ENCODE data around the gene PTPN4. TPM values are rescaled to one million over a fixed set of nuclear protein-coding genes. Genes with fewer than 3 reads are reported as not detected.

PTPN4 gene
- total and polyA plus RNA-seq, 2 donors (not counting 3 experiments of a cell fraction or from before 2014, with no cell fraction given), result 6.8 to 29.6 TPM

DNA sequence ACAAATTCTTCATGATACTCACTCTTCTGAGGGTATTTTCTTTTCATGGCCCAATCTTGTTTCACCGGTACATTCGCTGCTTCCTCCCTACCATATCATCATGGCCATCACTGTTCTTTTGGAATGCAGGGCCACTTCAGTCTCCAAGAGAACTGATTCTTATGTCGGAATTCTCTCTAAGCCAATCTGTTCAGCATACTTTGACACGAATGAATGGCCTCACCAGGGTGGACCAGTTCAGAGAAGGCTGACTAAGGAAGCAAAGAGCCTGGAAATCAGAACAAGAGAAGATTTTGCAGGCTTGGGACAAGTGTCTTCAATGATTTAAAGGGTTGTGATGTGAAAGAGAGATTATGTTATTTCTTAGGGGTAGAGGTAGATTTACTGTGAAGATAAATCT is 248.1 kb downstream of the PTPN4 start:
- Histone ChIP-seq H3K4me1 (ENCODE audit: control insufficient read depth, extremely low read depth, insufficient read depth, low read length) (peaks cover 6% of the 10 kb centered on the region), H4K20me1 (replicated peaks; ENCODE audit: control insufficient read depth, extremely low read depth, insufficient read depth, low read length) (no peaks in the 10 kb centered on the region), H3K9me1 (replicated peaks; ENCODE audit: control insufficient read depth, extremely low read depth, insufficient read depth, low read length) (no peaks in the 10 kb centered on the region), H3K4me2 (ENCODE audit: insufficient read depth, low read length) (no peak overlapping the region), H3K27ac (ENCODE audit: insufficient read depth, low read depth, low read length) (no peak overlapping the region), H3K4me3 (replicated peaks in 1 of 3; ENCODE audit: insufficient read depth in 1 of 3, low read depth in 1 of 3, low read length in 3 of 3) (no peak overlapping the region), H2AFZ (ENCODE audit: low read depth, low read length) (no peak overlapping the region), H3K79me2 (ENCODE audit: control insufficient read depth, insufficient read depth, low read length) (no peaks in the 10 kb centered on the region), H3K9ac (replicated peaks; ENCODE audit: extremely low read depth, insufficient read depth, low read length) (no peak overlapping the region), H3K9me3 (replicated peaks; ENCODE audit: control insufficient read depth, insufficient read depth, low read length) (no peaks in the 10 kb centered on the region), H3K36me3 (ENCODE audit: control insufficient read depth in 2 of 2, extremely low read depth in 1 of 2, insufficient read depth in 2 of 2, low read length in 2 of 2) (no peaks in the 10 kb centered on the region), H3K27me3 (ENCODE audit: control insufficient read depth in 2 of 2, insufficient read depth in 2 of 2, low read length in 2 of 2) (no peaks in the 10 kb centered on the region)
- DNase-seq (ENCODE audit: low read depth, low spot score) (no peak), FAIRE-seq (no peak)
- intact Hi-C loops (cut with micrococcal nuclease) (no loop called here), dilution Hi-C loops (cut with MboI; ENCODE audit: extremely low pct_ligation_motif_present, low sequenced_read_pairs) (no loop called here)
- BruUV-seq (replicated peaks), result no TSS peak
- POLR2A ChIA-PET, result no interaction called here
- CTCF ChIA-PET, result no interaction called here
- TF ChIP-seq EZH2 (IDR thresholded peaks at IDR 0.05; ENCODE audit: borderline replicate concordance, low read depth, low read length, severe bottlenecking), result no peak
- TF ChIP-seq MYC (IDR thresholded peaks at IDR 0.05; ENCODE audit: low read depth, low read length), result no peak
- no peak for TF ChIP-seq POLR2A (IDR thresholded peaks at IDR 0.05; ENCODE audit: low read depth, low read length)
- TF ChIP-seq, protein P1, sequence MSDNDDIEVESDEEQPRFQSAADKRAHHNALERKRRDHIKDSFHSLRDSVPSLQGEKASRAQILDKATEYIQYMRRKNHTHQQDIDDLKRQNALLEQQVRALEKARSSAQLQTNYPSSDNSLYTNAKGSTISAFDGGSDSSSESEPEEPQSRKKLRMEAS (IDR thresholded peaks at IDR 0.05; ENCODE audit: insufficient read depth, insufficient read length), result no peak
- TF ChIP-seq GATA2 (IDR thresholded peaks at IDR 0.05; ENCODE audit: insufficient read depth, insufficient read length, low read depth, low read length), result no peak
- no peak for TF ChIP-seq POLR2AphosphoS5 (IDR thresholded peaks at IDR 0.05; ENCODE audit: insufficient read depth, low read depth, low read length)
- TF ChIP-seq, protein P2, sequence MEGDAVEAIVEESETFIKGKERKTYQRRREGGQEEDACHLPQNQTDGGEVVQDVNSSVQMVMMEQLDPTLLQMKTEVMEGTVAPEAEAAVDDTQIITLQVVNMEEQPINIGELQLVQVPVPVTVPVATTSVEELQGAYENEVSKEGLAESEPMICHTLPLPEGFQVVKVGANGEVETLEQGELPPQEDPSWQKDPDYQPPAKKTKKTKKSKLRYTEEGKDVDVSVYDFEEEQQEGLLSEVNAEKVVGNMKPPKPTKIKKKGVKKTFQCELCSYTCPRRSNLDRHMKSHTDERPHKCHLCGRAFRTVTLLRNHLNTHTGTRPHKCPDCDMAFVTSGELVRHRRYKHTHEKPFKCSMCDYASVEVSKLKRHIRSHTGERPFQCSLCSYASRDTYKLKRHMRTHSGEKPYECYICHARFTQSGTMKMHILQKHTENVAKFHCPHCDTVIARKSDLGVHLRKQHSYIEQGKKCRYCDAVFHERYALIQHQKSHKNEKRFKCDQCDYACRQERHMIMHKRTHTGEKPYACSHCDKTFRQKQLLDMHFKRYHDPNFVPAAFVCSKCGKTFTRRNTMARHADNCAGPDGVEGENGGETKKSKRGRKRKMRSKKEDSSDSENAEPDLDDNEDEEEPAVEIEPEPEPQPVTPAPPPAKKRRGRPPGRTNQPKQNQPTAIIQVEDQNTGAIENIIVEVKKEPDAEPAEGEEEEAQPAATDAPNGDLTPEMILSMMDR (IDR thresholded peaks at IDR 0.05; ENCODE audit: extremely low read depth in 1 of 2, insufficient read depth in 1 of 2, low read depth in 1 of 2, low read length in 2 of 2), result no peak
